ENCODE results near the gene UNC5B.

GRCh38 chr10:71287456-71287855 lies 75.1 kb downstream of the UNC5B start:
- TF ChIP-seq CTCF (IDR thresholded peaks at IDR 0.05) (no peak), POLR2AphosphoS5 (IDR thresholded peaks at IDR 0.05) (no peak), POLR2A (IDR thresholded peaks at IDR 0.05) (no peak)

Measured in sigmoid colon (tissue), 4 donors.